NB4 (cell line): ENCODE results near the gene WDR83.

Experiments used
- DNase-seq: peaks from one replicate; pipeline ENCODE4 v3.0.0; 2010; ENCODE audit warnings: low read depth
- H3K4me3 ChIP-seq: one replicate; pipeline ENCODE4 v1.5.1; 2011; ENCODE audit warnings: mild to moderate bottlenecking, low read depth, low read length, moderate library complexity
- MYC ChIP-seq: IDR thresholded peaks from 2 replicates; pipeline ENCODE4 v1.6.1; 2011; ENCODE audit warnings: low read depth, low read length
- POLR2A ChIP-seq: IDR thresholded peaks from 2 replicates; pipeline ENCODE4 v1.6.1; 2011; ENCODE audit warnings: mild to moderate bottlenecking; ENCODE audit not compliant: insufficient read length; ENCODE audit errors: extremely low read depth
- TF ChIP-seq, protein P1 (sequence below): IDR thresholded peaks from one replicate; pipeline ENCODE4 v1.5.1; 2012; ENCODE audit warnings: low read depth, low read length
- TF ChIP-seq, protein P2 (sequence below): IDR thresholded peaks from 2 replicates; pipeline ENCODE4 v1.6.1; 2011; ENCODE audit warnings: low read depth, low read length

Gene WDR83

DNA sequence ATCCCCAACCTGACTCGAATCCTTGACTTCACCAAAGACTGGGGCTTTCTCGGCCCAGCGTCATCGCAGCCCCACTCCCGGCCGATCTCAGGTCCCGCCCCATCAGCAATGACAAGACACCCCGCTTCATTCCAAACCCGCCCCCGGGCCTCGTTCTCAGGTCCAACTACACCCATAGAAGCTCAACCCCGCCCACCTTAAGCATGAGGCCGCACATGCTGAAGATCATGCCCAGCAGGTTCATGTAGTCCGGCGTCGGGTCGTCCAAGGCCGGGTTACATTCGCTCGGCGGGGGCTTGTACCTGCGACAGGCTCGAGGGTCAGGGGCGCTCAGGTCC lies 2.3 kb downstream of the WDR83 start:
- H3K4me3 ChIP-seq, result peak overlapping the region; percentile 68
- DNase-seq, result peak; percentile 59
- TF ChIP-seq, protein P1, sequence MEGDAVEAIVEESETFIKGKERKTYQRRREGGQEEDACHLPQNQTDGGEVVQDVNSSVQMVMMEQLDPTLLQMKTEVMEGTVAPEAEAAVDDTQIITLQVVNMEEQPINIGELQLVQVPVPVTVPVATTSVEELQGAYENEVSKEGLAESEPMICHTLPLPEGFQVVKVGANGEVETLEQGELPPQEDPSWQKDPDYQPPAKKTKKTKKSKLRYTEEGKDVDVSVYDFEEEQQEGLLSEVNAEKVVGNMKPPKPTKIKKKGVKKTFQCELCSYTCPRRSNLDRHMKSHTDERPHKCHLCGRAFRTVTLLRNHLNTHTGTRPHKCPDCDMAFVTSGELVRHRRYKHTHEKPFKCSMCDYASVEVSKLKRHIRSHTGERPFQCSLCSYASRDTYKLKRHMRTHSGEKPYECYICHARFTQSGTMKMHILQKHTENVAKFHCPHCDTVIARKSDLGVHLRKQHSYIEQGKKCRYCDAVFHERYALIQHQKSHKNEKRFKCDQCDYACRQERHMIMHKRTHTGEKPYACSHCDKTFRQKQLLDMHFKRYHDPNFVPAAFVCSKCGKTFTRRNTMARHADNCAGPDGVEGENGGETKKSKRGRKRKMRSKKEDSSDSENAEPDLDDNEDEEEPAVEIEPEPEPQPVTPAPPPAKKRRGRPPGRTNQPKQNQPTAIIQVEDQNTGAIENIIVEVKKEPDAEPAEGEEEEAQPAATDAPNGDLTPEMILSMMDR, result no peak
- TF ChIP-seq POLR2A, result no peak
- no peak for TF ChIP-seq MYC
- TF ChIP-seq, protein P2, sequence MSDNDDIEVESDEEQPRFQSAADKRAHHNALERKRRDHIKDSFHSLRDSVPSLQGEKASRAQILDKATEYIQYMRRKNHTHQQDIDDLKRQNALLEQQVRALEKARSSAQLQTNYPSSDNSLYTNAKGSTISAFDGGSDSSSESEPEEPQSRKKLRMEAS, result no peak

DNA sequence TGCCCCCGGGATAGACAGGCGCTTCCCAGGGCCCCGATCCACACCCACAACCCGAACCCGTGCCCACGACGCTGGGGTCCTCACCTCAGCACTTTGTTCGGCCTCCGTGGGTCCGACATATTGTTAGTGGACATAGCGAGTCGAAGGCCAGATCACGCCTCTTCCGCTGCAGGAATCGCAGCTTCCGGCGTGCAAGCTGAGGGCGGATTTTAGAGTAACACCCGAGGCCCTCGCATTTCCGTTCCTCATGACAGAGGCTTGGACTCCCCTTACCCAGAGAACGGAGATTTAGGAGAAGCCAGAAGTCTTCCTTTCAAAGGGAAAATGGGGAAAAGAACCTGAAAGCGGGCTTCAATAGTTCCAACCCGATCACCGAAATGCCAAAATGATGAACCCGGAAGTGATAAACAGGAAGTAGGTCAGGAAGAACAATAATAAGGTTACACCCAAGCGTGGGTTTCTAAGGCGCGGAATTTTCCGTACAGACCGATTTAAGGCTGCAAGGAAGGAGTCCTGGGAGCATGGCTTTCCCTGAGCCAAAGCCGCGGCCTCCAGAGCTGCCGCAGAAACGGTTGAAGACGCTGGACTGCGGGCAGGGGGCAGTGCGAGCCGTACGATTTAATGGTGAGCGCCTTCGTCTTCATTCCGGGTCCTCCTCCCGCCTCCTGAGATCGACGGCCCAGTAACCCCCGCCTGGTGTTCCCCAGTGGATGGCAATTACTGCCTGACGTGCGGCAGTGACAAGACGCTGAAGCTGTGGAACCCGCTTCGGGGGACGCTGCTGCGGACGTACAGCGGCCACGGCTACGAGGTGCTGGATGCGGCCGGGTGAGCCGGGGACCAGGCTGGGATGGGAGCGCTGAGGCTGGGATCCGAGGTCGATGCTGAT lies 2.9 kb downstream of the WDR83 start:
- TF ChIP-seq POLR2A, result peak; percentile 37
- TF ChIP-seq MYC, result peak; percentile 66
- TF ChIP-seq, protein P1, result no peak
- TF ChIP-seq, protein P2, result peak; percentile 15; the same call in 1 of the 2 replicates
- peak overlapping the region; percentile 68 for H3K4me3 ChIP-seq
- DNase-seq, result peak; percentile 86

DNA sequence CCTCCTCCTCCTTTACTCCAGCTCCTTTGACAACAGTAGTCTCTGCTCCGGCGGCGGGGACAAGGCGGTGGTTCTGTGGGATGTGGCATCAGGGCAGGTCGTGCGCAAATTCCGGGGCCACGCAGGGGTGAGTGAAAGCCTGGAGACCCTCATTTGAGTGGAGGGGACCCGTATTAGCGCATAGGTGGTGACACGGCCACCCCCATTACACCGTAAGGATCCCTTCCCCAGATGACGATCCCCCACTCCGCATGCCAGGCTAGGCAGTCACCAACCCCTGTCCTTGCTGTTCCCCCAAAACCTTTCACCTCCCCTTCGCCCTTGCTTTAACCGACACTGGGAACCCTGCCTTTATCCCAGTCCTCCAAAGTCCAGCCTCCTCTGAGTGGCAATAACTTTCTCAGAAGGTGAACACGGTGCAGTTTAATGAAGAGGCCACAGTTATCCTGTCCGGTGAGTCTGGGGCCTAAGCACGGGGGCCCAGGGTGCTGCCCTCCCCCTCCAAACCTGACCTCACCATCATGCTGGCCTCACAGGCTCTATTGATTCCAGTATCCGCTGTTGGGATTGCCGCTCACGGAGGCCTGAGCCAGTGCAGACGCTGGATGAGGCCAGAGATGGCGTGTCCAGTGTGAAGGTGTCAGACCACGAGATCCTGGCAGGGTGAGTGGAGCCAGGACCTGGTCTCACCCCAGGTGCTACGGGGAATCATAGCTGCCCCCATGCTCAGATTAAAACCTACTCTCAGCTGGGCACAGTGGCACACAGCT lies 3.7 kb downstream of the WDR83 start:
- TF ChIP-seq MYC (no peak), POLR2A (no peak)
- TF ChIP-seq, protein P1, result no peak
- TF ChIP-seq, protein P2, result no peak
- no peak for DNase-seq
- H3K4me3 ChIP-seq, result peak overlapping the region; percentile 68

DNA sequence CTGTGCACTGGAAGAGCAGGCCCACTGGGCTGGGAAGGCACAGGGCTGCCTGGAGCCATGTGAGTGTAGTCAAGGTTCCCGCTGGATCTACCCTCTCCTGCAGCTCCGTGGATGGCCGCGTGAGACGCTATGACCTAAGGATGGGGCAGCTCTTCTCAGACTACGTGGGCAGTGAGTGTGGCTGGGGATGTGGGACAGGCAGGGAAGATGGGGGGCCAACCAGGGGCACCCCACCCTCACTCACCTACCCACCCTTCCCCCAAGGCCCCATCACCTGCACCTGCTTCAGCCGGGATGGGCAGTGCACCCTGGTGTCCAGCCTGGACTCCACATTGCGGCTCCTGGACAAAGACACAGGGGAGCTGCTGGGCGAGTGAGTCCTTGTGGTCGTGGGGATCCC lies 6.1 kb downstream of the WDR83 start:
- TF ChIP-seq POLR2A (no peak), MYC (no peak)
- TF ChIP-seq, protein P1, result no peak
- TF ChIP-seq, protein P2, result no peak

DNA sequence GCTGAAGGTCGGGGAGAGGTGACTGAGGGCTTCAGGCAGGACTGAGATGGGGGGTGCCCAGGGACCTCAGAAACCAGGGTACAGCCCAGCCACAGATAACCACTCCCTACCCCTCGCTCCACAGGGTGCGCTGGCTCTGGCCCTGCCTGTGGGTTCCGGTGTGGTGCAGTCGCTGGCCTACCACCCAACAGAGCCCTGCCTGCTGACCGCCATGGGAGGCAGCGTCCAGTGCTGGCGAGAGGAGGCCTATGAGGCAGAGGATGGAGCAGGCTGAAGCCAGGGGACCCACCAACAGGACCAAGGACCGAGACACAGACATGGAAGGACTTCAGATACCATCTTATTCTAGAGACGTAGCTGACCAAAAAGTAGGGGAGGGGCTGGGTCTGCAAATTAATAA lies 8.8 kb downstream of the WDR83 start:
- DNase-seq, result no peak
- no peak overlapping the region for H3K4me3 ChIP-seq
- TF ChIP-seq POLR2A (no peak), MYC (no peak)
- TF ChIP-seq, protein P1, result no peak
- TF ChIP-seq, protein P2, result no peak

More for the DNA sequence above, 6.1 kb downstream of the WDR83 start:
- H3K4me3 ChIP-seq, result no peak overlapping the region
- no peak for DNase-seq
